Raji (cell line): ENCODE data around the gene EDNRA.

Experiments used
- POLR2A ChIP-seq: IDR thresholded peaks from 2 replicates; pipeline ENCODE4 v1.6.1; 2011; ENCODE audit warnings: low read depth, low read length, control low read depth; ENCODE audit not compliant: insufficient read depth

Gene EDNRA

DNA sequence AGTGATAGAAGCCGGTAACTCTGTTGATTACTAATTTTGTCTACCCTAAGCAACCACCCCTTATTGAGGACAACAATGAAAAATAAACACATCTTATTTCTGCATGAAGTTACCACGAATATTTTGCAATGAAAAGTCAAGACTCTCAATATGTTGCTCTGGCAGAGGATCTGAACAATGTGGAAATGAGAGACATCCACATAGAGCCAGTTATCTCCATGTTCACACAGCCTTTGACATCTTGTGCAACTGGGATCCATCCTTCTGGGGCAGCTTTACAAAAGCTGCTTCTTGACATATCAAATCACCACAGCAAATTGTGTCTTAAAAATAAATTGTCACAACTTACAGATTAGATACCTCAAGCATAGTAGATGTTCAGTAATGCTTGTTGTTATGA lies 10.2 kb downstream of the EDNRA start:
- no peak for TF ChIP-seq POLR2A

GRCh38 chr4:147492306-147492705 lies 11.4 kb downstream of the EDNRA start:
- no peak for TF ChIP-seq POLR2A

DNA sequence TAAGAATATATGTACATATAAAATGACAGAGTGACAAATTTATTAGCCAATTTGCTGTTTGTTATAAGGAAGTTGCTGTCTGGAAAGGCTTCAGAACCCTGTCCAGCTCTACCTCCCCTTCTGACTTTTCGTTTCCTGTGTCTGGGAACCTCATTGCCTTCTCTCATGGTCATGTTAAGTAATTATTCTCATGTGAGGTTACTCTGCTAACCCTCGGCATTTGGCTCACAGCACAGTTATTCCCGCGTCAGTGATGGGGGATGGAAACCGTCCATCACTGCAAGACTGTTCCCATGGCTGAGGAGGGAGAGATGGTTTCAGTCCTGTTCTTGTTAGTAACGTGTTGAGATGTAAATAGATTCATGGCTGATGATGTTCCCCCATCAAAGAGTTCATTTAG lies 11.9 kb downstream of the EDNRA start:
- no peak for TF ChIP-seq POLR2A

- TF ChIP-seq POLR2A, result no peak
Measured at GRCh38 chr4:147493307-147493706, 12.4 kb downstream of the EDNRA start.

- TF ChIP-seq POLR2A, result no peak
Measured at GRCh38 chr4:147494301-147494700, 13.4 kb downstream of the EDNRA start.

DNA sequence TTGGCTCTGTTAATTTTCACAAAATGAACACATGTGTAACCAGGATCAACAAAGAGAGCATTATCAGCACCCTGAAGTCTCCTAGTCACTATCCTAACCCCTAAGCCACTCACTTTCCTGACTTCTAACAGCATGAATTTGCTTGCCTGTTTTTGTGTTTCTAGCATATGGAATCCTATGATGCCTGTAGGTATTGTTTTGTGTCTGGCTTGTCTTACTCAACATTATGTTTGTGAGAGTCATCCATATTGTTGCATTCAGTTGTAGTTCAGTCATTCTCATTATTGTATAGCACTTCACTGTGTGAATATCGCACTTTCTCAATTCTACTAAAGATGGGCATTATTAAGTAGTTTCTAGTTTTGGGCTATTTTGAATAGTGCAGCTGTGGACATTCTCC lies 15.6 kb downstream of the EDNRA start:
- no peak for TF ChIP-seq POLR2A

DNA sequence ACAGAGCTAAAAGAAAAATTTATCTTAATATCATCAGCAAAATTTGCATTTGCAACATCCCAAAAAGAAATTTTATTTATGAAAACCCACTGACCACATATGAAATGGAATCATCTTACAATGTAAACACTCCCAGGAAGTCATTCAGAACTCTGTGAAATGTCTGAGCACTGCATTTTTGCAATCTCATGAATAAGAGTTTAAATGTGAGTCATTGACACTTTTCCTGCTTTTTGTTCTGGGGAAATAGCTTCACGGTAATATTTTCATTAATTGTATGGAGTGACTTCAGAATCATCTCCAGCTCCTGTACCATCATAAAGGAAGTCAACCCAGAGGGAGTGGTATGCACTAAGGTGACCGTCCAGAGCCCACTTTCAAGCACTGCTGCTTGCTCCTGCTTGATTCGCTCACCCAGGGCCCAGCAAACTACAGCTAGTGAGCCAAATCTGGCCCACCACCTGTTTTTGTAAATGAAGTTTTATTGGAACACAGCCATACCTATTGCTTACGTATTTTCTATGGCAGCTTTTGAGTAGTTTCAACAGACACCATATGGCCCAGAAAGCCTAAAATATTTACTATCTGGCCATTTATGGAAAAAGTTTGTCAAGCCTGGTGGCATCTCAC lies 17.2 kb downstream of the EDNRA start:
- no peak for TF ChIP-seq POLR2A

DNA sequence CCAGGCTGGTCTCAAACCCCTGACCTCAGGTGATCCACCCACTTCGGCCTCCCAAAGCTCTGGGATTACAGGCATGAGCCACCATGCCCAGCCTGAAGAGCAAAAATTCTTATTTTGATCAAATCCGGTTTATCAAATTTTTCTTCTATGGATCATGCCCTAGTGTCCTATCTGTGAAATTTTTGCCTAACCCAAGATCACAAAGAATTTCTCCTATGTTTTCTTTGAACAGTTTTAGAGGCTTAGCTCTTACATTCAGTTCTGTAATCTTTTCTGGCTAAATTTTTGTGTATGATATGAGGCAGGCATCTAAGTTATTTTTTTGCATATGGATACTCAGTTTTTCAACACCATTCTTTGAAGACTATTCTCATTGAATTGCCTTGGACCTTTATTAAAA lies 27.4 kb downstream of the EDNRA start:
- TF ChIP-seq POLR2A, result no peak

GRCh38 chr4:147509386-147509785 lies 28.5 kb downstream of the EDNRA start:
- no peak for TF ChIP-seq POLR2A

DNA sequence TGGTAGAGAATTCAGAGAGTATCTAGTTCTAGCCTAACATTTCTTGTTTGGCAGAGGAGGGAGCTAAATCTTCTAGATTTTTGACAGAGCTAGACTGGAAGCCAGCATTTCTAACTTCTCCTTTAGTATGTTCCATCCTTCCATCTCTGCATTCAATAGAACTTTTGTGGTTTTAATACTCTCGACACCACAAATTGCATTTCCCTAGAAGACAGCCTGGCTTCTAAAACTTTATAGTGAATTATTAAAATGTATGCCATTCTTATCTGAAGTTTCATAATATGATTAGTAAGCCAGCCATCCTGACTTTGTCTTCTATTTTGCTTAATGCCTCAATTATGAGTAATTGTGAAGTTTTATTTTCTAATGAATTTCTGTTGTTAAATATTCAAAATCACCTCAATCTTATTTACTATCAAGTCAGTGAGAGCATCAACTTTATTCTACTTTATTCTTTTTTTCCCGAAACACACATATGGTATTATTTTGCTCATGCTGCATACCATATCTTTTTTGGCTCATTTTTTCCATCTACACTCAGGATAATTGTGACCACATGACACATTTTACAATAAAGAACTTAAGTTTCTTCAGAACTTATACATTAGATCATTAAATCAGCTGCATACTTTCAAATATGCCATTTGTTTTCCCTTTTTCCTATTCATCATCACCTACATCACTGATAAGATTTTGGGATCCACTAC lies 30.2 kb downstream of the EDNRA start:
- TF ChIP-seq POLR2A, result no peak

- TF ChIP-seq POLR2A, result no peak
Measured at GRCh38 chr4:147513091-147513490, 32.2 kb downstream of the EDNRA start.

GRCh38 chr4:147513952-147514351 lies 33.1 kb downstream of the EDNRA start:
- no peak for TF ChIP-seq POLR2A

DNA sequence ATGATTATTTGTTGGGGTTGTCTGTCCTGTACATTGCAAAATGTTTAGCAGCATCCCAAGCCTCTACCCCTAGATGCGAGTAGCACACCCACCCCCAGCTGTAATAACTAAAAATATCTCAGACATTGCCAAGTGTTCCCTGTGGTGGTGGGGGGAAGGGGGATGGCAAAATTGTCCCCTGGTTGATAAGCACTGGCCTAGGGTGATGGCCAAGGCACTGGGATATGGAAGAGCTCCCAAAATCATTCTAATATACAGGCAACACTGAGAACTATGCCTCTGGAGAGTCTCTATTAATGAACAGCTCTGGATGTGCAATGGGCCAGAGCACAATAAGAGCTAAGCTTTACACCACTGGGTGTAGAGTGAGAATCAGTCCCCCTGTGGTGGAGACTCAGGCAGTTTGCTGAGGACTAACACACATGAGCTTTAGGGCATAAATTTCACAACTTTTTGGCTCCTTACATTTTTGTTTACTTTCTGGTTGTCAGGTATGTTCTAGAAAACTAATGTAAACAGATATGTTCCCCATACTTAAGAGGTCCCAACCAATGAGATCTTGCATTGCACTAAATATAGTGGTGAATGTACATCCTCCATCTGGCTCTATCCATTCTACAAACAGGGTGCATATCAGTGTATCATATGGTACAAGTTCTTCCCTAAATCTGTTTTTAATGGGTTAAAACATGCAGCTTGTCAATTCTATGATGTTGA lies 34.5 kb downstream of the EDNRA start:
- no peak for TF ChIP-seq POLR2A

- no peak for TF ChIP-seq POLR2A
Measured at GRCh38 chr4:147516133-147516532, 35.2 kb downstream of the EDNRA start.

DNA sequence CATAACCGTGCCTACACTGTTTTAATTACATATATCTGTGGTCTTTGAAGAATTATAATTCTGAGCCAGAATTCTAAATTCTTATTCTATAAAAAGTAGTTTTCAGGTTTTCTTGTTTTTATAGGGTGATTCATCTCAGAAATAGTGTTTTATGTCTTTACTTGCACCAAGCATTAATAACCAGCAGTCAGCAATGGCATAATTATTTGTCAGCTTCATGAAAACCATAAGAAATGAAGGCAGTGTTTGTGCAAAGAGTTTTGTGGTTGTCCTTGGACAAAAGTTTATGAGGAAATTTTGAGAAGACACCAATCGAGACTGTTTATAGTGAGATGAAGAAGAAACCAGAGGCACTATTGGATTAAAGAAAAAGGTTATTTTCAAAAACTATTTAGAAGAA lies 37.2 kb downstream of the EDNRA start:
- TF ChIP-seq POLR2A, result no peak
